Choroid plexus epithelial cell (primary cell): ENCODE measurements around the gene AHR.
A peak's percentile ranks its signal among the peaks of the same experiment; 100 is the strongest.

Source experiments
- DNase-seq: peaks from one replicate; pipeline ENCODE4 v3.0.0-alpha.2; 2010; ENCODE audit warnings: low read depth
- H3K4me3 ChIP-seq: 2 replicates; pipeline ENCODE4 v1.5.1; 2011; ENCODE audit warnings: low read depth, mild to moderate bottlenecking, control low read depth, low read length, moderate library complexity
- TF ChIP-seq, protein P1 (sequence below): conservative IDR thresholded peaks from 2 replicates; pipeline ENCODE4 v1.5.1; 2011; ENCODE audit warnings: low read depth, mild to moderate bottlenecking, control low read depth, inconsistent platforms, low read length, moderate library complexity

Gene AHR

DNA sequence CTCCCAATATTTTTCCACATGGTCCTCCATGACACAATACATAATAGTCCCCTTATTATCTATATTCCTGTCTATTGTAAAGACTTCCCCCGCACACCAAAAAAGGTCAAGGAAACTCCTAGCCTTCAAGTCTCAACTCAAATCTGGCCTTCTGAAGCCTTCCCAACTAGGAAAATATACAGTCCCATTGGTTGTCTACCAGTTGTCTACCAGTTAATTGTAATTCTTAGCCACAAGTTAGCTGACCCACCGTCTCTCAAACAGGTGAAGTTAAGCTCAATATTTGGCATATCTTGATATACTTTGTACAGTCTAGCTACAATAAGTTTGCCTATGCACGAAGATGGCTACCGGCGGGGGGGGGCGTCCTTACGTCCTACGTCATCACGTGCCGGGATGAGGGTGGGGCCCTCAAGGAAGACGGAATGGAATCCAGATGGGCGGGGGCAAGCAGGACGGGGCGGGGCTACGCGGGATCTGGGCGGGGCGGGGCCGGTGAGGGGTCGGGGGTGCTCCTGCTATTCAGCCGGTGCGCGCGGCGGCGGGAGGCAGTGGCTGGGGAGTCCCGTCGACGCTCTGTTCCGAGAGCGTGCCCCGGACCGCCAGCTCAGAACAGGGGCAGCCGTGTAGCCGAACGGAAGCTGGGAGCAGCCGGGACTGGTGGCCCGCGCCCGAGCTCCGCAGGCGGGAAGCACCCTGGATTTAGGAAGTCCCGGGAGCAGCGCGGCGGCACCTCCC lies at the start of gene AHR:
Gene AHR, plus strand, starts transcription at position 551 of the 738 bp plus-strand sequence. CDS start 613 bp downstream, outside the sequence.
- peak; percentile 98 for DNase-seq
- H3K4me3 ChIP-seq, result peak within 1 kb of the TSS; percentile 83
- TF ChIP-seq, protein P1, sequence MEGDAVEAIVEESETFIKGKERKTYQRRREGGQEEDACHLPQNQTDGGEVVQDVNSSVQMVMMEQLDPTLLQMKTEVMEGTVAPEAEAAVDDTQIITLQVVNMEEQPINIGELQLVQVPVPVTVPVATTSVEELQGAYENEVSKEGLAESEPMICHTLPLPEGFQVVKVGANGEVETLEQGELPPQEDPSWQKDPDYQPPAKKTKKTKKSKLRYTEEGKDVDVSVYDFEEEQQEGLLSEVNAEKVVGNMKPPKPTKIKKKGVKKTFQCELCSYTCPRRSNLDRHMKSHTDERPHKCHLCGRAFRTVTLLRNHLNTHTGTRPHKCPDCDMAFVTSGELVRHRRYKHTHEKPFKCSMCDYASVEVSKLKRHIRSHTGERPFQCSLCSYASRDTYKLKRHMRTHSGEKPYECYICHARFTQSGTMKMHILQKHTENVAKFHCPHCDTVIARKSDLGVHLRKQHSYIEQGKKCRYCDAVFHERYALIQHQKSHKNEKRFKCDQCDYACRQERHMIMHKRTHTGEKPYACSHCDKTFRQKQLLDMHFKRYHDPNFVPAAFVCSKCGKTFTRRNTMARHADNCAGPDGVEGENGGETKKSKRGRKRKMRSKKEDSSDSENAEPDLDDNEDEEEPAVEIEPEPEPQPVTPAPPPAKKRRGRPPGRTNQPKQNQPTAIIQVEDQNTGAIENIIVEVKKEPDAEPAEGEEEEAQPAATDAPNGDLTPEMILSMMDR, result no peak

GRCh38 chr7:17253885-17254284 lies 44.6 kb upstream of the AHR start:
- no peak overlapping the region for H3K4me3 ChIP-seq
- no peak for DNase-seq
- TF ChIP-seq, protein P1, result no peak

- no peak for DNase-seq
- H3K4me3 ChIP-seq, result no peak overlapping the region
- TF ChIP-seq, protein P1, result no peak
Measured at GRCh38 chr7:17255926-17256325, 42.5 kb upstream of the AHR start.

DNA sequence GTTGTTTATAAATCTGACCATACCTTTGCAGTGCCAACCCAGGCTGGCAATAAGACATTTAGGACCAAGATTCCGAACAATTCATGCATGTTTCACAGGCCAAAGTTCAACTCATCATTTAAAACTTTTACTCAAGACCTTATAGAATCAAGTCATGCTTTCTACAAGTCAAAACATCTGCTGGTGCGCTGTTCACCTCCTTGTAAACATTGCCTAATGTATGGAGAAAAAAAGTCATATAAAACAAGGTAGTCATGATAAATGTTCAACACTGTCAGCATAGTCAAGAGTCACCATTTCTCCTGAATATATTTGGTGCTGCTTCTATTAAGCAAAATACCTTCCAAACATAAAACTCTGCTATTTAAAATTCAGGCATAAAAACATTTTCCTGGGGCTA lies 42.1 kb upstream of the AHR start:
- TF ChIP-seq, protein P1, result no peak
- no peak overlapping the region for H3K4me3 ChIP-seq
- no peak for DNase-seq

GRCh38 chr7:17266565-17266964 lies 31.9 kb upstream of the AHR start:
- DNase-seq, result no peak
- TF ChIP-seq, protein P1, result no peak
- H3K4me3 ChIP-seq, result no peak overlapping the region

- no peak for DNase-seq
- H3K4me3 ChIP-seq, result no peak overlapping the region
- TF ChIP-seq, protein P1, result no peak
Measured at GRCh38 chr7:17269341-17270221, 28.9 kb upstream of the AHR start.
